OCI-LY7 (cell line): ENCODE measurements around the gene KLF2.

Experiments used
- EZH2phosphoT487 ChIP-seq: fragments of 200-600 bp; sonication (generic); IDR thresholded peaks from 2 replicates; pipeline ENCODE4 v1.6.1; 2018; ENCODE audit warnings: low read depth, borderline replicate concordance, mild to moderate bottlenecking, mixed run types, antibody characterized with exemption, low read length, moderate library complexity, mixed read lengths
- TF ChIP-seq, protein P1 (sequence below): fragments of 200-600 bp; sonication (generic); conservative IDR thresholded peaks from 2 replicates; pipeline ENCODE4 v1.5.1; 2014; ENCODE audit warnings: mild to moderate bottlenecking, antibody characterized with exemption, low read length, moderate library complexity, mixed read lengths

GRCh38 chr19:16280306-16280705 lies 44.3 kb upstream of the KLF2 start:
- TF ChIP-seq, protein P1, sequence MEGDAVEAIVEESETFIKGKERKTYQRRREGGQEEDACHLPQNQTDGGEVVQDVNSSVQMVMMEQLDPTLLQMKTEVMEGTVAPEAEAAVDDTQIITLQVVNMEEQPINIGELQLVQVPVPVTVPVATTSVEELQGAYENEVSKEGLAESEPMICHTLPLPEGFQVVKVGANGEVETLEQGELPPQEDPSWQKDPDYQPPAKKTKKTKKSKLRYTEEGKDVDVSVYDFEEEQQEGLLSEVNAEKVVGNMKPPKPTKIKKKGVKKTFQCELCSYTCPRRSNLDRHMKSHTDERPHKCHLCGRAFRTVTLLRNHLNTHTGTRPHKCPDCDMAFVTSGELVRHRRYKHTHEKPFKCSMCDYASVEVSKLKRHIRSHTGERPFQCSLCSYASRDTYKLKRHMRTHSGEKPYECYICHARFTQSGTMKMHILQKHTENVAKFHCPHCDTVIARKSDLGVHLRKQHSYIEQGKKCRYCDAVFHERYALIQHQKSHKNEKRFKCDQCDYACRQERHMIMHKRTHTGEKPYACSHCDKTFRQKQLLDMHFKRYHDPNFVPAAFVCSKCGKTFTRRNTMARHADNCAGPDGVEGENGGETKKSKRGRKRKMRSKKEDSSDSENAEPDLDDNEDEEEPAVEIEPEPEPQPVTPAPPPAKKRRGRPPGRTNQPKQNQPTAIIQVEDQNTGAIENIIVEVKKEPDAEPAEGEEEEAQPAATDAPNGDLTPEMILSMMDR, result no peak
- no peak for TF ChIP-seq EZH2phosphoT487
